Measurements from ENCODE around the gene RNU6-1.

DNA sequence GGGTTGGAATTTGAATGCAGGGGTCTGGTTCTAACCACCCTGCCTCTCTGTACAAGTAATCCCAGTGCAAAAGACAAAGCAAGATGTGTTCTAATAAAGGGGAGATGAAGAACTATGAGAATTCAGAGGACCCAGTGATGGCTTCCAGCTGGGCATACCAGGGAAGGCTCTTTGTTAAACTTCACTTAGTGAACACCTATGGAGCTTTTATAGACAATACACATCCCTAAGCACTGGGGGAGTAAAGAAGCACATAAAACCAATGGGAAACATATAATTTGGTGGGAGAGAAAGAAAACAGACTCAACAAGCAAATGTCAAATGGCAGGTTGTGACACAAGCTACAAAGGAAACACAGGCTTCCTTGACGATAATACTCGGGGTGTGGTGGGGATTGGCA lies 47.9 kb upstream of the RNU6-1 start:
- TF ChIP-seq, protein P1, sequence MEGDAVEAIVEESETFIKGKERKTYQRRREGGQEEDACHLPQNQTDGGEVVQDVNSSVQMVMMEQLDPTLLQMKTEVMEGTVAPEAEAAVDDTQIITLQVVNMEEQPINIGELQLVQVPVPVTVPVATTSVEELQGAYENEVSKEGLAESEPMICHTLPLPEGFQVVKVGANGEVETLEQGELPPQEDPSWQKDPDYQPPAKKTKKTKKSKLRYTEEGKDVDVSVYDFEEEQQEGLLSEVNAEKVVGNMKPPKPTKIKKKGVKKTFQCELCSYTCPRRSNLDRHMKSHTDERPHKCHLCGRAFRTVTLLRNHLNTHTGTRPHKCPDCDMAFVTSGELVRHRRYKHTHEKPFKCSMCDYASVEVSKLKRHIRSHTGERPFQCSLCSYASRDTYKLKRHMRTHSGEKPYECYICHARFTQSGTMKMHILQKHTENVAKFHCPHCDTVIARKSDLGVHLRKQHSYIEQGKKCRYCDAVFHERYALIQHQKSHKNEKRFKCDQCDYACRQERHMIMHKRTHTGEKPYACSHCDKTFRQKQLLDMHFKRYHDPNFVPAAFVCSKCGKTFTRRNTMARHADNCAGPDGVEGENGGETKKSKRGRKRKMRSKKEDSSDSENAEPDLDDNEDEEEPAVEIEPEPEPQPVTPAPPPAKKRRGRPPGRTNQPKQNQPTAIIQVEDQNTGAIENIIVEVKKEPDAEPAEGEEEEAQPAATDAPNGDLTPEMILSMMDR (IDR thresholded peaks at IDR 0.05): no peak
- no peak for TF ChIP-seq EP300 (IDR thresholded peaks at IDR 0.05)
- TF ChIP-seq POLR2A (IDR thresholded peaks at IDR 0.05): no peak

Data from ovary (tissue), 3 donors.